Spleen (tissue), 11 donors: ENCODE results near the gene TMCC3. TPM values are rescaled to one million over a fixed set of nuclear protein-coding genes. Genes with fewer than 3 reads are reported as not detected.
A peak's percentile ranks its signal among the peaks of the same experiment; 100 is the strongest.

Experiments
- DNase-seq: peaks from one replicate; pipeline ENCODE4 v3.0.0-alpha.2; 2020
- H3K27ac ChIP-seq, 8 donors: fragments of 200-600 bp; sonication (generic) in 7 of 8; 1 replicate in 4 of 8; 2 replicates in 4 of 8; pipeline versions ENCODE4 v1.5.0 to v1.8.0; 2016 to 2021; ENCODE audit warnings: inconsistent platforms in 4 of 8, mild to moderate bottlenecking in 4 of 8, moderate library complexity in 1 of 8
- H3K27me3 ChIP-seq, 7 donors: fragments of 200-600 bp; sonication (generic) in 6 of 7; replicated peaks in 1 of 7; 1 replicate in 4 of 7; 2 replicates in 3 of 7; pipeline versions ENCODE4 v1.5.0 to v1.8.0; 2016 to 2021; ENCODE audit warnings: inconsistent platforms in 3 of 7, mild to moderate bottlenecking in 1 of 7
- H3K36me3 ChIP-seq, 6 donors: fragments of 200-600 bp; sonication (generic) in 5 of 6; 1 replicate in 4 of 6; 2 replicates in 2 of 6; pipeline versions ENCODE4 v1.5.0 to v1.8.0; 2016 to 2021; ENCODE audit warnings: inconsistent platforms in 2 of 6
- H3K4me1 ChIP-seq, 6 donors: fragments of 200-600 bp; sonication (generic) in 5 of 6; 1 replicate in 3 of 6; 2 replicates in 3 of 6; pipeline versions ENCODE4 v1.5.0 to v1.8.0; 2016 to 2021; ENCODE audit warnings: inconsistent platforms in 3 of 6
- H3K4me3 ChIP-seq, 8 donors: fragments of 200-600 bp; sonication (generic) in 7 of 8; 1 replicate in 4 of 8; 2 replicates in 4 of 8; pipeline versions ENCODE4 v1.5.0 to v1.8.0; 2016 to 2021; ENCODE audit warnings: inconsistent platforms in 4 of 8, mild to moderate bottlenecking in 4 of 8, moderate library complexity in 2 of 8
- H3K9me3 ChIP-seq, 8 donors: fragments of 200-600 bp; sonication (generic) in 7 of 8; 1 replicate in 4 of 8; 2 replicates in 4 of 8; pipeline versions ENCODE4 v1.5.0 to v1.8.0; 2016 to 2021; ENCODE audit warnings: inconsistent platforms in 4 of 8
- CTCF ChIP-seq, 11 experiments: fragments of 200-600 bp in 7 of 11; fragments of 450-650 bp in 4 of 11; sonication (generic) in 4 of 11; IDR thresholded peaks in 8 of 11; conservative IDR thresholded peaks in 3 of 11; 1 replicate in 7 of 11; 2 replicates in 4 of 11; pipeline versions ENCODE4 v1.4.0 to v1.8.0; 2016 to 2021; ENCODE audit warnings: antibody characterized with exemption in 11 of 11, inconsistent platforms in 4 of 11, mild to moderate bottlenecking in 1 of 11
- POLR2A ChIP-seq, 3 donors: fragments of 450-650 bp; IDR thresholded peaks; one replicate each; pipeline ENCODE4 v1.5.1; 2017; ENCODE audit warnings: antibody characterized with exemption in 3 of 3, mild to moderate bottlenecking in 1 of 3
- POLR2AphosphoS5 ChIP-seq, 3 donors: sonication (generic); formaldehyde crosslinking; IDR thresholded peaks; one replicate each; pipeline ENCODE4 v1.5.1; 2017; ENCODE audit warnings: antibody characterized with exemption in 3 of 3
- WGBS, 5 donors: extraction: QIAGEN DNeasy Blood & Tissue Kit in 3 of 5; methylation state at CpG; one replicate each; pipeline versions ENCODE4 v1.1.5 to v1.1.7; 2013 to 2018; 5-methylcytosine and 5-hydroxymethylcytosine counted together
- intact Hi-C: fragments of 100-400 bp; cut with DNase I; formaldehyde crosslinking; loops from one replicate; pipeline ENCODE4 v1.15.0; 2023; ENCODE audit warnings: low total_unique reads
- polyA plus RNA-seq, 3 donors: library from polyadenylated mRNA; stranded (reverse); fragments of 200-250 nt; gene quantifications; one replicate each; pipeline ENCODE4 v1.2.1, GENCODE V29; 2013
- total RNA-seq, 7 donors: library from RNA; depleted of rRNA in 3 of 7; stranded (reverse); fragments of >200 nt in 3 of 7; fragmentation: NEBNext Ultra II Directional in 4 of 7; extraction: Animal tissue kit (Norgen Biotek cat#: 25700) in 4 of 7; gene quantifications; one replicate each; pipeline versions ENCODE4 v1.1.0 to v1.2.1, GENCODE V29; 2016 to 2021
- donor health status: healthy with polysubstance abuse.
- donor health status: DM: no; HTN: no; CAD: no; lungs with moderate emphysema.
- donor health status: DM: no; HTN: no; CAD: no.
- donor health status: Bipolar disorder and iron deficiency.
- donor health status: healthy.
- donor health status: DM: no; HTN: no; CAD: no.
- donor health status: DM: yes; HTN: yes; CAD: no.

The TMCC3 gene
- total and polyA plus RNA-seq, 10 donors = 2.9 to 41.3 (median 27.7) TPM

DNA sequence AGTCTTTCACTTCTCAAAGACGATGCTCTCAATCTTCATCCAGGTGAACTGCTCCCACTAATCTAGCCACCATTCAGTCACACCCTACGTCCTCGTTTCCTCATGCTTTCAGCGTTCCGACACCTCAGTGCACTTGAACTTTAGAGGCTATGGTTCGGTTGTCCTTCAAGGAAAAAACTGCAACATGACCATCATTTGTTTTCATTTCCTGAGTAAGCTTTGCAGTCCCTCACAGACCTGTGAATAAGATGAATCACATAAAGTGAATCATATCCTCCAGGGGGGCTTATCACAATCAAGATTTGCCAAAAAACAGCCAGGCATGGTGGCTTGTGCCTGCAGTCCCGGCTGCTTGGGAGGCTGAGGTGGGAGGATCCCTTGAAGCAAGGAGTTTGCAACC, 80.2 kb downstream of the TMCC3 start:
- Histone ChIP-seq H3K4me3 (no peak overlapping the region), H3K4me1 (peaks cover 0 to 14% (median 0%) of the 10 kb centered on the region in 6 donors), H3K36me3 (peaks cover 0 to 56% (median 15%) of the 10 kb centered on the region in 6 donors), H3K27ac (no peak overlapping the region), H3K27me3 (no peaks in the 10 kb centered on the region), H3K9me3 (no peaks in the 10 kb centered on the region)
- 76 to 87% (median 81%) methylated on average over 7 of the region's 7 CpGs for WGBS, 5 donors
- DNase-seq = no peak
- intact Hi-C loops = no loop called here
- TF ChIP-seq POLR2A (IDR thresholded peaks at IDR 0.05) (no peak), CTCF (IDR thresholded peaks at IDR 0.05 in 8 of 11, conservative IDR thresholded peaks at IDR 0.05 in 3 of 11) (no peak), POLR2AphosphoS5 (IDR thresholded peaks at IDR 0.05) (no peak)

GRCh38 chr12:94567761-94568160, 82.6 kb downstream of the TMCC3 start:
- peaks cover 0 to 41% (median 15%) of the 10 kb centered on the region in 6 donors for H3K36me3 ChIP-seq
- intact Hi-C loops = no loop called here
- DNase-seq = no peak
- H3K27ac ChIP-seq = no peak overlapping the region
- H3K9me3 ChIP-seq = no peaks in the 10 kb centered on the region
- H3K27me3 ChIP-seq = no peaks in the 10 kb centered on the region
- TF ChIP-seq POLR2AphosphoS5 (IDR thresholded peaks at IDR 0.05) (no peak), POLR2A (IDR thresholded peaks at IDR 0.05) (no peak), CTCF (IDR thresholded peaks at IDR 0.05 in 8 of 11, conservative IDR thresholded peaks at IDR 0.05 in 3 of 11) (no peak)
- WGBS, 5 donors = 91 to 98% (median 95%) methylated on average over 6 of the region's 6 CpGs
- H3K4me3 ChIP-seq = no peak overlapping the region
- peaks cover 0 to 14% (median 0%) of the 10 kb centered on the region in 6 donors for H3K4me1 ChIP-seq

DNA sequence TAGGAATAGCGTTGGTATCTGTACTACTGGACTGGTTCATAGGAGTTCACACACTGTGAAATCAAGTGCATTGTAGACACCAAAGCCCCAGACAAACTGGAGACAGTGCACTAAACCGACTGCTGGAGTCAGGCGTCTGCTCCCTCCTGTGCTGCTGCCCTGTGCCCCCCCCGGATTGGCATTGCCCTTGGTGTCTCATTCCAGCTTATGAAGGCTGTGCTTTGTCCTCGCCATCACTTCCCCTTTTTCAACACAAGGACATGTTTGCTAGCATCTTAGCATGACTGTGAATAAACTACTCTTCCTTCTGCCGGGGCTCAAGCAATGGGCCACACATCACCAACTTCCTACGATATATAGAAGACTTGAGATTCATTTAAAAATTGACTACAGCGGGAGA, 84.0 kb downstream of the TMCC3 start:
- Histone ChIP-seq H3K9me3 (no peaks in the 10 kb centered on the region), H3K36me3 (peaks cover 0 to 29% (median 15%) of the 10 kb centered on the region in 6 donors), H3K27me3 (no peaks in the 10 kb centered on the region), H3K4me1 (peaks cover 0 to 15% (median under 1%) of the 10 kb centered on the region in 6 donors), H3K27ac (no peak overlapping the region), H3K4me3 (no peak overlapping the region)
- TF ChIP-seq POLR2A (IDR thresholded peaks at IDR 0.05) (no peak), POLR2AphosphoS5 (IDR thresholded peaks at IDR 0.05) (peak in 2 of 3 donors; percentile 44 to 52), CTCF (IDR thresholded peaks at IDR 0.05 in 8 of 11, conservative IDR thresholded peaks at IDR 0.05 in 3 of 11) (no peak)
- intact Hi-C loops = no loop called here
- WGBS, 5 donors = 49 to 55% (median 54%) methylated on average over 8 of the region's 8 CpGs
- no peak for DNase-seq

- H3K27ac ChIP-seq = no peak overlapping the region
- no peak for DNase-seq
- no peak for TF ChIP-seq POLR2AphosphoS5 (IDR thresholded peaks at IDR 0.05)
- TF ChIP-seq CTCF (IDR thresholded peaks at IDR 0.05 in 8 of 11, conservative IDR thresholded peaks at IDR 0.05 in 3 of 11) = no peak
- TF ChIP-seq POLR2A (IDR thresholded peaks at IDR 0.05) = no peak
- 91 to 98% (median 96%) methylated on average over 8 of the region's 8 CpGs for WGBS, 5 donors
- peaks cover 0 to 20% (median 3%) of the 10 kb centered on the region in 6 donors for H3K4me1 ChIP-seq
- H3K4me3 ChIP-seq = no peak overlapping the region
- no peaks in the 10 kb centered on the region for H3K9me3 ChIP-seq
- intact Hi-C loops = no loop called here
- no peaks in the 10 kb centered on the region for H3K27me3 ChIP-seq
- H3K36me3 ChIP-seq = peaks cover 0 to 22% (median 12%) of the 10 kb centered on the region in 6 donors
Measured at GRCh38 chr12:94565683-94566082, 84.7 kb downstream of the TMCC3 start.
